HuH-7 (cell line): Measurements from ENCODE around the gene GNL1.
"Not testable (repeated sequence)": the region's sequence is repeated elsewhere in the genome, so short reads cannot be mapped to it uniquely, and the experiment has no call there.

Source experiments
- DNase-seq: peaks from one replicate; pipeline ENCODE4 v3.0.0; 2011; ENCODE audit warnings: low spot score

The GNL1 gene

DNA sequence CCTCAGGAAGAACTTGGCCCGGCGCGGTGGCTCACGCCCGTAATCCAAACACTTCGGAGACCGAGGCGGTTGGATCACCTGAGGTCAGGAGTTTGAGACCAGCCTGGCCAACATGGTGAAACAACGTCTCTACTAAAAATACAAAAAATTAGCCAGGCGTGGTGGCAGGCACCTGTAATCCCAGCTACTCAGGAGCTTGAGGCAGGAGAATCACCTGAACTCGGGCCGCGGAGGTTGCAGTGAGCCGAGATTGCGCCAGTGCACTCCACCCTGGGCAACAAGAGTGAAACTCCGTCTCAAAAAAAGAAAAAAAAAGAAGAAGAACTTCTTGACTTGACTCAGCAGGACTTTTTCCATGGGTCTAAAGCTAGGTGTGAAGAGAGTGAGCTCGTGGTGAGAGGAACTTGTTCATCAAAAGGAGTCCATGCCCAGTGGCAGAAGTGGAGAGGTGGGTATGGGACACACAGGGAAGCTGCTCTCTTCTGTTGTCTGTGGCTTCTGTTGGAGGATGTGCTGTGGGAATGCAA lies 26.9 kb downstream of the GNL1 start:
- not testable (repeated sequence) for DNase-seq

DNA sequence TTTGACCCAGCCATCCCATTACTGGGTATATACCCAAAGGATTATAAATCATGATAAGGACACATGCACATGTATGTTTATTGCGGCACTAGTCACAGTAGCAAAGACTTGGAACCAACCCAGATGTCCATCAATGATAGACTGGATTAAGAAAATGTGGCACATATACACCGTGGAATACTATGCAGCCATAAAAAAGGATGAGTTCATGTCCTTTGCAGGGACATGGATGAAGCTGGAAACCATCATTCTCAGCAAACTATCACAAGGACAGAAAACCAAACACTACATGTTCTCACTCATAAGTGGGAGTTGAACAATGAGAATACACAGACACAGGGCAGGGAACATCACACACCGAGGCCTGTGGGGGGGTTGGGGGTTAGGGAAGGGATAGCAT lies 29.8 kb downstream of the GNL1 start:
- DNase-seq = not testable (repeated sequence)

DNA sequence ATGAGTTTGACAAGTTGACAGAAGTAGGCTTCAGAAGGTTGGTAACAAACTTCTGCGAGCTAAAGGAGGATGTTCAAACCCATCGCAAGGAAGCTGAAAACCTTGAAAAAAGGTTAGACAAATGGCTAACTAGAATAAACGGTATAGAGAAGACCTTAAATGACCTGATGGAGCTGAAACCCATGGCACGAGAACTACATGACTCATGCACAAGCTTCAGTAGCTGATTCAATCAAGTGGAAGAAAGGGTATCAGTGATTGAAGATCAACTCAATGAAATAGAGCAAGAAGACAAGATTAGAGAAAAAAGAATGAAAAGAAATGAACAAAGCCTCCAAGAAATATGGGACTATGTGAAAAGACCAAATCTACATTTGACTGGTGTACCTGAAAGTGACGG lies 34.3 kb downstream of the GNL1 start:
- DNase-seq = not testable (repeated sequence)

DNA sequence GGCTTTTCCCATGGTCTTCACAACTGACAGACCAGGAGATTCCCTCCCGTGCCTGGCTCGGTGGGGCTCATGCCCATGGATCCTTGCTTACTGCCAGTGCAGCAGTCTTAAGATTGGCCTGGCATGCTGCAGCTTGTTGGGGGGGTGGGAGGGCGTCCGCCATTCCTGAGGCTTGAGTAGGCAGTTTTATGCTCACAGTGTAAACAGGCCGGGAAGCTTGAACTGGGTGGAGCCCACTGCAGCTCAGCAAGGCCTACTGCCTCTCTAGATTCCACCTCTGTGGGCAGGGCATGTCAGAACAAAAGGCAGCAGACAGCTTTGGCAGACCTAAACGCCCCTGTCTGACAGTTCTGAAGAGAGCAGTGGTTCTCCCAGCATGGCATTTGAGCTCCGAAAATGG lies 35.2 kb downstream of the GNL1 start:
- not testable (repeated sequence) for DNase-seq

DNA sequence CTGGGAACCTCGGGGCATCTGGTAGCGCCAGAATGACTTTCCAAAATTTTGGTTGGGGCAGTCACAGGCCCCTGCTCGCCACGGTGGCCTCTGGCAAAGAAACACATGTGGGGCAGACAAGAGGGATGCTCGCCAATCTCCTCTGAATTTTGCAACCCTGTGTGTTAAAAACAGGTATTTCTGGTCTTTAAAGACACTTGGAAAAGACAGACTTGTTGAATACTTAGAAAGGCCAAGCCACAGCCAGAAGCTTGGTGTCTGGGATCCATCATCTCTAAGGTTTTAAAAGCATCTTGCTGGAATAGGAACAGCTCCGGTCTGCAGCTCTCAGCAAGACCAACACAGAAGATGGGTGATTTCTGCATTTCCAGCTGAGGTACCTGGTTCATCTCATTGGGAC lies 35.8 kb downstream of the GNL1 start:
- no peak for DNase-seq

DNA sequence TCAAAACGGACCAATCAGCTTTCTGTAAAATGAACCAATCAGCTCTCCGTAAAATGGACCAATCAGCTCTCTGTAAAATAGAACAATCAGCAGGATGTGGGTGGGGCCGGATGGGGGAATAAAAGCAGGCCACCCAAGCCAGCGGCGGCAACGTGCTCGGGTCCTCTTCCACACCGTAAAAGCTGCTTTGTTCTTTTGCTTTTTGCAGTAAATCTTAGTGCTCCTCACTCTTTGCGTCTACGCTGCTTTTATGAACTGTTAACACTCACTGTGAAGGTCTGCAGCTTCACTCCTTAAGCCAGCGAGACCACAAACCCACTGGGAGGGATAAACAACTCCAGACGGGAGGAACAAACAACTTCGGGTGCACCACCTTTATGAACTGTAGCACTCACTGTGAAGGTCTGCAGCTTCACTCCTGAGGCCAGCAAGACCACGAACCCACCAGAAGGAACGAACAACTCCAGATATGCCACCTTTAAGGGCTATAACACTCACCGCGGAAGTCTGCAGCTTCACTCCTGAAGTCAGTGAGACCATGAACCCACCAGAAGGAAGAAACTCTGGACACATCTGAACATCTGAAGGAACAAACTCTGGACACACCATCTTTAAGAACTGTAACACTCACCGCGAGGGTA lies 37.7 kb downstream of the GNL1 start:
- not testable (repeated sequence) for DNase-seq

DNA sequence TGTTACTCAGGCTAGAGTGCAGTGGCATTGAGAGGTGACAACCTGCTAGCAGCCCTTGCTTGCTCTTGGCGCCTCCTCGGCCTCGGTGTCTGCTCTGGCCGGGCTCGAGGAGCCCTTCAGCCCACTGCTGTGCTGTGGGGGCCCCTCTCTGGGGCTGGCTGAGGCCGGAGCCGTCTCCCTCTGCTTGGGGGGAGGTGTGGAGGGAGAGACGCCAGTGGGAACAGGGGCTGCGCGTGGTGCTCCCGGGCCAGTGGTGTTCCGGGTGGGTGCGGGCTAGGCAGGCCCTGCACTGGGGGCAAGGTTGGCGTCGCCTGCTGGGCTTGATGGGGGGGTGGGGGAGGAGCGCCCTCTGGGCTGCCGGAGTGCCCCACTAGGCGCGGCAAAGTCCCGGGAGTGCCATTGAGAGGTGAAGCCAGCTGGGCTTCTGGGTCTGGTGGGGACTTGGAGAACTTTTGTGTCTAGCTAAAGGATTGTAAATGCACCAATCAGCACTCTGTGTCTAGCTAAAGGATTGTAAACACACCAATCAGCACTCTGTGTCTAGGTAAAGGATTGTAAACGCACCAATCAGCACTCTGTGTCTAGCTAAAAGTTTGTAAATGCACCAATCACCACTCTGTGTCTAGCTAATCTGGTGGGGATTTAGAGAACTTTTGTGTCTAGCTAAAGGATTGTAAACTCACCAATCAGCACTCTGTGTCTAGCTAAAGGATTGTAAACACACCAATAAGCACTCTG lies 38.4 kb downstream of the GNL1 start:
- DNase-seq = not testable (repeated sequence)

DNA sequence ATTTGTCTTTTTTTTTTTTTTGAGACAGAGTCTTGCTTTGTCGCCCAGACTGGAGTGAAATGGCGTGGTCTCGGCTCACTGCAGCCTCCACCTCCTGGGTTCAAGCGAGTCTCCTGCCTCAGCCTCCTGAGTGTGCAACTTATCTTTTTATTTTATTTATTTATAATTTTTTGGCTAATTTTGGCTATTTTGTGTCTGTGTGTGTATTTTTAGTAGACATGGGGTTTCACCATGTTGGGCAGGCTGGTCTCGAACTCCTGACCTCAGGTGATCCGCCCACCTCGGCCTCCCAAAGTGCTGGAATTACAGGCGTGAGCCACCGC lies 39.6 kb downstream of the GNL1 start:
- not testable (repeated sequence) for DNase-seq

DNA sequence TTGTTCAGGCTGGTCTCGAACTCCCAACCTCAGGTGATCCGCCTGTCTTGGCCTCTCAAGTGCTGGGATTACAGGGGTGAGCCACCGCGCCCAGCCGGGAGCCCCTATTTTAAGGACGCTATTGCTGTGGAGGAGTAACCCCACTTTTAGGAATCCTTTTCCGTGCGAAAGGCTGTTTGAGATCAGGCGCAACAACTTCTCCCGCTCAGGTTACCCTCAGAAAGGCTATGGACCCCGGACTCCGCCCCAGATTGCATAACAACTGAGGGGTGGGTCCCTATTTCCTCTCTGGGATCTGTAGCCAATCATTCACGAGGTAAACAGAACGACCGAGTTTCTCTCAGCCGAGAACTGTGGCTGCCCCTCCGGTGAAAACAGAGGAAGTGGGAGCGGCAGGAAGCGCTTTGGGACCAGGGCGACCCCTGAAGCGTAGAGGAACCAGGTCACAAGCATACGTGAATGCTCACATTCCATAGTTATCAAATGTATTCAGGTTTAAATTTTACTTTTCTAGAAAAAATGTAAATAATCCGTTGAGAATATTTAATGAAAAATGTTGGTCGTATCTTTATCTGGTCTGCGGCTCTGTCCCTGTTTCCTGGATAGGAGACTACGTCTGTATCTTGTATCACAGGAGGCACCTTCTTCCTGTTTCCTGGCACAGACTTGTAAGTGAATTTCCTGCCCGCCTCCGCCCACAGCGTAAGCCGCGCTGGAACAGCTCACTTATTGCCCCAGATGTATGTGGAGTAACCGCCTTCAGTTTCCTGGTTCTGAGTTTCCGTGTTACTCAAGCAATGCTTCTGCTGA lies 40.1 kb downstream of the GNL1 start:
- DNase-seq = peak; percentile 85

DNA sequence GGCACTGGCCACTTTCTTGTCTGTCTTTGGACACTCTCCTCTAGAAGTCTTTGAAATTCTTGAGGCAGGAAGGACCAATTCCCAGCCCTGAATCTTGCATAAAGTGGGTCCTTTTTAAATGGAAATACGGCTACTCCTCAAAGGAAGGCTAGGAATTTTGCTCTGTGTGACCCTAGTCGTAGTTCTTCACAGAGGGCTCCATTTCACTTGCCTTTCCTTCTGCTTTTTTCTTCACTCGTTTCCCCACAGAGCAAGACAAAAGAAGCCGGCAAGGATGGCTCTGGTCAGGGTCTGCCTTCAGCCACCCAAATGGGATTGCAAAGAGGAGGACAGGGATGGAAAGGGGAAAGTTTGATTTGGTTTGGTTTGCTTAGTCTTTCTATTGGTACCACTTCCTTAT lies 41.2 kb downstream of the GNL1 start:
- DNase-seq = no peak

DNA sequence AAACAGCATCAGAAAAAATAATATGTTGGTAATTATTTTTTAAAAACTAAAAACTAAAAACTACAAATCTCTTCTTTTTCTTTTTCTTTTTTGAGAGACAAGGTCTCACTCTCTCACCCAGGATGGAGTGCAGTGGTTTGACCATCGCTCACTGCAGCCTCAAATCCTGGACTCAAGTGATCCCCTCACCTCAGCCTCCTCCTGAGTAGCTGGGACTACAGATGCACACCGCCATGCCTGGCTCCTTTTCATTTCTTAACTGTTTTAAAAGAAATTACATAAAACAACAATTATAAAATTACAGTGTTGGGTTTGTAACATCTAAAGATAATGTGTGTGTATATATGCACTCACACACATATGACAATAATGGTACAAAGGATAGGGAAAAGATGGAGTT lies 42.8 kb downstream of the GNL1 start:
- no peak for DNase-seq

DNA sequence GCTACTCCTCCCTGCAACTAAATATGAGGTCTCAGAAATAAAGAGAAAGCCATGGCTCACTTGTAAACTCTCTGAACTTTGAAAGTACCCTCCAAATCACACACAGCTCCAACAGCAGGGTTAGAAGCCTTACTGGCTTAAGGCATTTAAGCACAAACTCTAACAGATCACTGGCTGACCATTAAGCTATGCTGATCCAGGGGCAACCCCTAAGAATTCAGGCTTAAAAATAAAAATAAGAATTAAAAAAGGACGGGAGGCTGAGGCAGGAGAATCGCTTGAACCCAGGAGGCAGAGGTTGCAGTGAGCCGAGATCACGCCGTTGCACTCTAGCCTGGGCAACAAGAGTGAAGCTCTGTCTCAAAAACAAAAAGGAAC lies 45.1 kb downstream of the GNL1 start:
- DNase-seq = no peak

DNA sequence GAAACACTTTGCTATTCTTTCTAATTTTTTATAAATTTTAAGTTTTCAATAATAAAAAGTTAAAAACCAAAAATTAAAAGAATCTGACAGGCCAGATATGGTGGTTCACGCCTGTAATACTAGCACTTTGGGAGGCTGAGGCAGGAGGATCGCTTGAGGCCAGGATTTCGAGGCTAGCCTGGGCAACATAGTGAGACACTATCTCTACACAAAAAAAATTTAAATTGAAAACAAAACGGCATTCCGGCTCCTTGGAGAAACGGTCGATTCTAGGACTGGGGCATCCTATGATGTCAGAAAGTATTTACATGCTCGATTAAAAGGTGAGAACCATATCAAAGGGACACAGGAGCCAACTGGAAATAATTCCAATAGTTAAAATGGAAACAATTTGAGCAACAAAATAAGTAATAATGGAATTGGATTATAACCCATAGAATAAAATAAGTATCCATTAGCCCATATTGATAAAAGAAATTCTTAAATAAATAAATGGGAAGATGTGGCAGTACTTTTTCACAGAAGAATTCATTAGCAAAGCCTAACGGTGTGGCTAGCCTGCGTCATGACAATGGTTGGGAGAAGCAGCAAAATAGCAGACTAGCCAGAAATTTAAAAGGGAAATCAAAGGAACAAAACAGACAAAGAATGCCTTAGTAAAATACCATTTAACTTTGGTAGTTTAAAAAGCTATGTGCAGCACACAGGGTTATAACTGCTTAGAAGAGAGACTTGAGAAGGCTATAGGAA lies 45.7 kb downstream of the GNL1 start:
- no peak for DNase-seq

DNA sequence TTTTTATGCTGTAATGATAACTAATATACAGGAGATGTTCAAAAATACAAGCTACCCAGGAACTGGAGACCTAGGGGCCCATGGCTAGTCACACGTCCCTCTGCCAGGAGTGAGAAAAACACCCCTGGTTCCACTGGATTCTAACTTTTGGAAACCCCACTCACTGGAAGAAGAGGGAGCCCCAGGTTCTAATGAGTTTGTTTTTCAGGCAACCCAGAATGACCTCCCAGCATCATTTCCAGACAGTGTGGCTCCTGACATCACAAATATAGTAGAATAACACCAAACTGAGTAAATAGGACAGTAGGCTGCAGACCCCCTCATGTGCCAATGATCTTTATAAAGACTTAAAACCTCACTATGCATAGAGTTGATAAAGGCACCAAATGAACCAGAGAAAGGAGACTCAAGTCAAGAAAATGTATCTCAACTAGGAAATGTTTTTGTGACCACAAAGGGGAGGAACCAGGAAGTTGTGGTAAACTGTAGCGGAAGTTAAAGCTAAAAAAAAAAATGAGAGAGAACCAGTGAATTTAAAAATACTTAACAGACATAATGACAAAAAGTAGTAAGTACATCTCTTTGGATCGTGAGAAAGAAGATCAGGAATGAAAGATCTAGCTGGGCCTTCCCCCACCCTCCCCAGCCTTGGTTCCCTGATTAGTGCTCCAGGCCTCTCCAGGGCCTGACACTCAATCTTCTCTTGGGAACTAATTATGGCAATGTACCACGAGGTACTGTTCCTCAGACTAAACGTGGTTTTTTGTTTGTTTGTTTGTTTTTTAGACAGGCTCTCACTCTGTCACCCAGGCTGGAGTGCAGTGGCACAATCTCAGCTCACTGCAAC lies 47.2 kb downstream of the GNL1 start:
- DNase-seq = no peak

DNA sequence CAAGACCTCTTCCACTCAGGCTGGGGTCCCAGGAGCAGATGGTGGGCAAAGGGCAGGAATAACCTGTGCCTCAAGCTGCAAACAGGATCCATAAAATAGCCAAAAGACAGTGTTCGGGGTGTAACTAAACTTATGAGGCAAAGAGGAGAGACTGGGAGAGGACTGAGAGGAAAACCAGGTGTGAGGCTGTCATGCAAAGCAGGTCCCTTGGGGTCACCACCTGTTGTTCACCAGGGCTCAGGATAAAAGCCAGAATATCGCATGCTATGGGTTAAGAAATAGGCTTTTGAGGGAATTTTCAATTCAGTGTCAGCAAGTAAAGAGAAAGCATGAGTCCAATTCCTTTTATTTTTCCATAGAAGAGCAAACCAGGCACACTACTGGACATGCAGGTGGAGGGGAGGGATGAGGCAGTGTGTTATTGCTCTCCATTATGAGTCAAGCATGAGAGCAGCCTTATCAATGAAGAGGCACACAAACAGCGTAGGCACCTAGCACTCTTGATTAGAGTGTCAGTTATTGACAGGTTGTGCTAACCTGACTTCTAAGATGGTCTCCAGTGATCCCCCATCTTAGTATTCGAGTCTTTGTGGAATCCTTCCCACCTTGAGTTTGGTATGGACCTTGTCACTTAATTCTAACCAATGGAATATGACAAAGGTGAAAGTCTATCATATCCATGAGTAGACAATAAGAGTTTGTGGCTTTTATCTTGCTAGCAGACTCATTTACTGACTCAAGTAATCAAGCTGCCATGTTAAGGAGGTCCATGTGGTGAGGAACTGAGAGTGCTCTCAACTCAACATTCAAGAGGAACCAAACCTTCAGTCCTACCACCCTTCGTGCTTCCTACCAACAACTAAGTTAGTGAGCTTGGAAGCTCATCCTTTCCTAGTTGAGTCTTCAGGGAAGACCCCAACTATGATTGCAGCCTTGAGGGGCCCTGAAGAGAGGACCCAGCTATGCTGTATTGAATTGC lies 48.2 kb downstream of the GNL1 start:
- DNase-seq = no peak

DNA sequence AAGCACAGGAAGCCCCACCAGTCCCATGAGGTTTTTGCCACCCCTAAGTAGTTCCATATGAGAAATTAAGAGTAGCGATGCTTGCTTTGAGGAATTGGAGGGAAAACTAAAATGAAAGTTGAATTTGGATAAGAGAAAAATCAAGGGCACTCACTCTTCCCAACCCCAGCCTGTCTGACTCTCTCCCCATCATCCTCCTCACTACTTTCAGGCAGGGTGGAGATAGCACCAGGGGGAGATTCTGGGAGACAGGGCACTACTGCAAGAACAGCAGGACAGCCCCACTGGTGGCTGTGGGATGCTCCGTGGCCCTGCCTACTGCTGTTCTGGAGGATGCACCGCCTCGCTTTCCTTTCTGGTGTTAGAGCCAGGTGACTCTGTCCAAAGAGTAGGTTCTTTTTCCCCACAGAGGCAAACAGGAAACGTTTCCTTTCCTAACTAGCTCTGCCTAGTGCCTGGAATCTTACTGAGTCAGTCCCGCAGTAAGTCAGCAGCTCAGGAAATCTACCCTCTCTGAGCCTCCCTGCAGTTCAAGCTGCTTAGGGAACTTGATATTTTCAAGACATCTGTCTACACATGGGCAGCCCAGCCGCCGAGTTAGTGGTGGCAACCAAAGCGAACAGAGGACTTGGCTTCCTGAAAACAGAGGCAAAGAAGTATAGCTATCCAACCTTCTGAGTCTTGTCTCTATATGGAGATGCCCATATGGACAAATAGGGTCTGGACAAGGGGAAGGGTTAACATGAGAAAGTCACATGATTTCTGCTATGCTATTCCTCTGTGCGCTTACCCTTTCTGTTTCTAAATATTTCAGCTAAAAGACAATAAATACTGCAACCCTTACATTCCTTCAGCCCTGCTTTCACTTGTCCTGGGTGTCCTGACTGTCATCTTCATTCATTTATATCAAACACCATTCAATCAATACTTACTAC lies 55.6 kb downstream of the GNL1 start:
- no peak for DNase-seq

DNA sequence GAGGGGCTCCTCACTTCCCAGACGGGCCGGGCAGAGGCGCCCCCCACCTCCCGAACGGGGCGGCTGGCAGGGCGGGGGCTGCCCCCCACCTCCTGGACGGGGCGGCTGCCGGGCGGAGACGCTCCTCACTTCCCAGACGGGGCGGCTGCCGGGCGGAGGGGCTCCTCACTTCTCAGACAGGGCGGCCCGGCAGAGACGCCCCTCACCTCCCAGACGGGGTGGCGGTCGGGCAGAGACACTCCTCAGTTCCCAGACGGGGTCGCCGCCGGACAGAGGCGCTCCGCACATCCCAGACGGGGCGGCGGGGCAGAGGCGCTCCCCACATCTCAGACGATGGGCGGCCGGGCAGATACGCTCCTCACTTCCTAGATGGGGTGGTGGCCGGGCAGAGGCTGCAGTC lies 57.6 kb downstream of the GNL1 start:
- DNase-seq = not testable (repeated sequence)

DNA sequence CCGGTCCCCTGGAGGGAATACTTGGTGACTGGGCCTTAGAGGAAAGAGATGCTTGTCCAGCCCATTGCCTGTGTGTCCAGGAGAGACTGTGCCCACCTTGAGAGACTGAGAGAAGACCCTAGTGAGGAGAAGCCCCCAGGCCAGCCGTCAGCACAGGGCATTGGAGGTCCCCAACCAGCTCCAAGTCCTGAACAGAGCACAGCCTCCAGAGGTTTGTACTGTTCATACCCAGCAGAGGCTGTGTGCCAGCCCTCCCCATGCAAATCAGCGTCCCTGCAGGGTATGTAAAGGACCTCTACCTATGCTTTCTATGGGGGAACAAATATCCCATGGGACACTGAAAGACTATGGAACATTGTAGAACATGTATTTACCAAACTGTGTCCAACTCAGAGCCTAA lies 58.6 kb downstream of the GNL1 start:
- no peak for DNase-seq

DNA sequence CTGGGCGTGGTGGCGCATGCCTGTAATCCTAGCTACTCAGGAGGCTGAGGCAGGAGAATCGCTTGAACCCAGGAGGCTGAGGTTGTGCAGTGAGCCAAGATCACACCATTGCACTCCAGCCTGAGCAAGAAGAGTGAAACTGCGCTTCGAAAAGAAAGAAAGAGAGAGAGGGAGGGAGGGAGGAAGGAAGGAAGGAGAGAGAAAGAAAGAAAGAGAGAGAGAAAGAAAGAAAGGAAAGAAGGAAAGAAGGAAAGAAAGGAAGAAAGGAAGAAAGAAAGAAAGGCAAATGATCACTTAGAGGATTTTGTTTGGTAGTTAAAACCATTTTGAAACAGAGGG lies 59.1 kb downstream of the GNL1 start:
- DNase-seq = not testable (repeated sequence)
